ENCODE results near the gene ASTN2.

DNA sequence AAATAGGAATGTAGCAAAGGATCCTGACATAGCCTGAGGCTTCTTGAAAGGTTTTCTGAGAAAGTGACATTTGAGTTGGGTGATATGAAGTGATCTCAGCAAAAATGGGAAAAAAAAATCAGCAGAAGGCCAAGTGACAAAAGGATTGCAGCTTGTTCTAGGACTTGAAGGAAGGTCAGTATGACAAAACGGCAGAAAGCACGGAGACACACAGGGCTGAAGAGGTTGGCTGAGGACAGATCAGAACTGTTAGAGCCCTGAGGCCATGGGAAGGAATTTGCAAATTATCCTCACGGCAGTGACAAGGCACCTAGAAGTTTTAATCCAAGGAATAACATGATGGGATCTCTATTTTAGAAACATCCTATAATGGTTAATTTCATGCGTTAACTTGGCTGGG is 696.7 kb downstream of the ASTN2 start:
- TF ChIP-seq CTCF (IDR thresholded peaks at IDR 0.05) (no peak), POLR2A (IDR thresholded peaks at IDR 0.05) (no peak)

Measured in lower leg skin (tissue), 3 donors.